GM04504 (cell line): ENCODE data around the gene ADCYAP1R1.
A peak's percentile ranks its signal among the peaks of the same experiment; 100 is the strongest.

ENCODE experiments used
- DNase-seq: peaks from one replicate; pipeline ENCODE4 v3.0.0-alpha.2; 2012; ENCODE audit warnings: low read depth

The ADCYAP1R1 gene

DNA sequence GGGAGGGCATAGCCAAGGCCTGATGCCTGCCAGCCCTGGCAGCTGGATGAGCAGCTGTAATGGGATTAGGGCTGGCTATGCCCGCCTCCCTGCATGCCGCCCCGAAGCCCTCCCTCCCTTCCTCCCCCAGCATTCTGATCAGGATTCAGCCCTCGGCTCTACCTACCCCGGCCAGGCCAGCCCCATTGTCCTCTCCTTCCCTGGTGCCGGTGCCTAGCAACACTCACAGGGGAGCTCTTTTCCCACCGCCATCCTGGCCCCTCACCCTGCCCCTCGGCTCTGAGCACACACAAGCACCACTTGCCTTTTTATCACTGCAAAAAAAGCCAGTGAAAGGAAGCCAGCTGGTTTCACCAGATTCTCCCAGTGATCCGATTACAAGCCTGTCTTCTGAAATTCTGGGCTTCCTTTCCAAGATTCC lies 9.0 kb upstream of the ADCYAP1R1 start:
- no peak for DNase-seq

DNA sequence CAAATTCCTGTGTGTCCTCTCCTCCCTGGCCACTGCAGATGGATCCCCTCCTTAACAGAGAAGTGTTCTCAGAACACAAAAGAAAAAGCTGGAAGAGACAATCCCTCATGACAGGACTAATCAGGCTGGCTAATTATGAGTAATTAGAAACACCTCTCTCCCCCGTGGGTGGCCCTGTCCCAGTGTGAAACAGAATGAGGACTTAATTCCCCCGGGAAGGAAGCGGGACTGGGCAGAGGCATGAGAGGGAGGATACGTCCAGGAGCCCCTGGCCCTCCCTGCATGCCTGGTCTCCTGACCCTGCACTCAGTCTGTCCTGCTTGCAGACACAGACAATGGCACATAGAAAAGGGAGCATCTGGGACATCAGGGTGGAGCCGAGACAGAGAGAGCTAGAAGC lies 7.6 kb upstream of the ADCYAP1R1 start:
- no peak for DNase-seq

DNA sequence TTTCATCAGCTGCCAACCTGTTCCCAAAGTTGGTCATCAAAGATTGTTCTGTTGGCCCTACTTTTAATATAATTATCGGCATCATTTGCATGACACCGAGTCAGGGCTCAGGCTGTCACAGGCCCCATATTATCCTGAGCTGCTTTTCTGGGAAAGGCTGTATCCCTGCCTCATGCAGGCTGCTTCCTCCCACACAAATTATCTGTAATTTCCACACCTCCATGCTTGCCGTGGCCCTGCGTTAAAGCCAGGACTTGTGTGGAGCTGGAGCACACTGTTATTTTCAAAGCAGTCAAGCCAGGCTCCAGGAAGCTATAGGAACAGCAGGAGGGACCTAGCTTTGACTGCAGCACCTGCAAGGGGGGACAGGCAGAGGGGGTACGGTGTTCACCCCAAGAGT lies 5.4 kb upstream of the ADCYAP1R1 start:
- no peak for DNase-seq

GRCh38 chr7:31047313-31048146 lies 4.6 kb upstream of the ADCYAP1R1 start:
- no peak for DNase-seq

DNA sequence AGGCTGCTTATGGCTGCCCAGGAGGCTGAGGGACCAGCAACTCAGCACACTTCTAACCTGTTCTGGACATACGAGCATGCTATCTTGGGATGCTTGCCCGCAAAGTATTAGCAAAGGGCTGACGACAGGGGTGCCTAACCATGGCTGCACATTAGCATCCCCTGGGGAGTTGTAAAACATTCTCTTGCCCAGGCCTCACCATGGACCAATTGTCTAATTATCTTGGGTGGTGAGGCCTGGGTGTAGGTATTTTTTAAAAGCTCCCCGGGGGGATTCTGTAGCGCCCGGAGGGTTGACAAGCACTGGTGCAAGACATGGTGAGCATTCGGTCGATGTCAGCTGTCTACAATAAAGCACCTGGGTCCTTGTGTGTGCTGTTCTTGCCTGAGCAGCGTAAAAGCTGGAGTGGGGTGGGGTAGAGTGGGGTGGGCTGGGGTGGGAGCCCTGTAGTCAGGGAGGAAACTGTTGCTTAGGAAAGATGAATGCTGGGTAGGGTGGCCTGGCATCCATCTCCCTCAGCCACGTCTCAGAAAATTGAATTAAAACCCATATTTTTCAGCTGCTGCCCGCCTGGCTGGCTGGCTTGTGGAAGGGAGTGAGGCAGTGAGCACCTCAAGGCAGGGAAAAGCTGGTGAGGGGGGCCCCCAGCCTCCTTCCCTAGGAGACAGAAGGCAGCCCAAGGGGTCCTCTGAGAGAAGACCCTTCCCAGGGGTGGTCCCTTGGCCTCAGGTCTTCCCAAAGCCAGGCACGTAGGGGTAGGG lies 2.9 kb upstream of the ADCYAP1R1 start:
- no peak for DNase-seq

GRCh38 chr7:31052487-31052840 lies 356 bp downstream of the ADCYAP1R1 start:
- DNase-seq, result no peak

GRCh38 chr7:31052841-31053601 lies 913 bp downstream of the ADCYAP1R1 start:
- no peak for DNase-seq

DNA sequence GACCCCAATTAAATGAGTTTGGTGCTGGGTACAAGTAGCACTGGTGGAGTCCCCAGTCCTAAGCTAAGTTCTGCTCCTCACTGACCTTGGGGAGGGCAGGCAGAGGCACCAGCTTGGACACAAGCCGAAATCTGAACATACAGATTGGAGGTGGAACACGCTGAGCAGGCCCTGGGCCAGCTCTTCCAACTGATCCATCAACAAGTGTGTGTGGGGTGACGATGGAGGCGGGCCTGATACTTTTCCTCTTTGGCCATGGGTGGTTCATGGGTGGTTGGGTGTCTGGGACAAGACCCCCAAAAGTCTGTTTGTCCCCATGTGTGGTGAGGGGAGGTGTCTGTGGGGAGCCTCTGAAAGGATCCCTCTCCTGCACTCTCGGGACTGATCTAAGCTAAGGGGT lies 1.9 kb downstream of the ADCYAP1R1 start:
- DNase-seq, result no peak

GRCh38 chr7:31054608-31055278 lies 2.6 kb downstream of the ADCYAP1R1 start:
- DNase-seq, result no peak

DNA sequence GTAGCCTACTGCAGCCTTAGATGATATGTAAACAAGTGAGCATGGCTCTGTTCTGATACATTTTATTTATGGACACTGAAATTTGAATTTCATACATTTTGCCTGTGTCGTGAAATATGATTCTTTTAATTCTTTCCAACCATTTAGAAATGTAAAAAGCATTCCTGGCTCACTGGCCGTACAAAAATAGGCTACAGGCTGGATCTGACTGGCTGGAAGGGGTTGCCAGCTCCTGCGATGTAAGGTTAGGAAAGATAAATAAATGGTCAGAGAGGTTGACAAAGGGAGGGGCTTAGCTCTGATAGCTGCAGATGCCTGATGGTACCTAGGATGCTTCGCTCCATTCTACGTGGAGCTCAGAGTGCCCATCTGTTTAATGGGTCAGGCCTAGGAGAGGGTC lies 3.4 kb downstream of the ADCYAP1R1 start:
- no peak for DNase-seq

- no peak for DNase-seq
These were observed 4.8 kb downstream of the ADCYAP1R1 start for GRCh38 chr7:31056775-31057346.

DNA sequence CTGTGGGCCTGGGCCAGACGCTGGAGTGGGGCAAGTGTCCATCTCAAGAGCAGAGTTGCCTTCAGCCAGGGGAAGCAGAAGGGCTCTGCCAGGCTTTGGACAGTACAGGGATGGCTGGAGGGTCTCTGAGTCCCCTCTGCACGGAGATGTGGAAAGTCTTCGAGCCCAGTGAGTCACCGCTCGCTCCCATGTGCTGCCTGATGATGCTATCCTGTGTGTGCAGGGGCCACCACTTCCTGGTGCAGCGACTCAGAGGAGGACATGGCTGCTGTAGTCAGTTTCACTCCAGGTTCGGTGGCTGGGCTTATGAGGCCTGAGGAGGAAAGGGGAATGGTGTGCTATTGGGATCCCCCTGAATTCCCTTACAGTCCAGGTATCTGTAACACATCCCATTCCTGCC lies 6.0 kb downstream of the ADCYAP1R1 start:
- peak; percentile 22 for DNase-seq

- no peak for DNase-seq
These were observed 6.6 kb downstream of the ADCYAP1R1 start for GRCh38 chr7:31058688-31059087.

DNA sequence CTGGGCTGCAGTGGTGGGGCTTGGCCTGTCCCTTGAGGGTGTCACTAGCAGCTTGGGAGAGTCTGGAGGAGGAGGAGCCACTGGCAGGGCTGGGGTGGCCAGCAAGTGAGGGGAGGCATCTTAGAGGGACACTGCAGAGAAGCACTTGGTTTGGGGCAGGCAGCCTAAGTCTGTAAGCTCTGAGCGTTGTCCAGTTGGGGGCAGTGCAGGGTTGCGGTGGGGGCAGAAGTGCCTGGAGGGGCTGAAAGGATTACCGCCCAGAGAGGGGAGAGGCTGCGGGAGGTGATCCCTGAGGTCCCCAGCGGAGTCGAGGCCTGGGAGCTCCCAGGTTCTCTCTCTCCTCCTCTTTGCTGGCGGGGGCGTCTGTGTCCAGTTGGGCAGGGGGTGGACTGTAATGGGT lies 7.4 kb downstream of the ADCYAP1R1 start:
- no peak for DNase-seq

DNA sequence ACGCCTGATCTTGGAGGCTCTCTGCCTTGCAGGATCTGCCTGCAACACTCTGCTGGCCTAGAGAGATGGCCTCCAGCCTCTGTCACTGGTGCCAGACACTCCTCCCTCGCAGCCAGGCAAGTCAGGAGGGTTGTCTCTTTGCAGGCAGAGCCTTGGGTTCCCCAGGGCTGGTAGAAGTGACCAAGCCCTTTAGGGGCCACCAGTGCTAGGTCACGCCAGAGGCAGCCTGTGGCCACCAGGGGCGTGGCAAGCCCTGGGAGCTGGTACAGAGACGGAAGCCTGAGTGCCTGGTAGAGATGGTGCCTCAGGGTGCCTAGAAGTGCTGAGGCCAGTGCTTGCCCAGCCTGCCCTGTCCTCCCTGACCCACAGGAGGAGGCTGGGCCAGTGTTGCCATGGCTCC lies 9.1 kb downstream of the ADCYAP1R1 start:
- DNase-seq, result no peak

GRCh38 chr7:31062746-31063435 lies 10.8 kb downstream of the ADCYAP1R1 start:
- no peak for DNase-seq

GRCh38 chr7:31065021-31065593 lies 13.0 kb downstream of the ADCYAP1R1 start:
- no peak for DNase-seq

DNA sequence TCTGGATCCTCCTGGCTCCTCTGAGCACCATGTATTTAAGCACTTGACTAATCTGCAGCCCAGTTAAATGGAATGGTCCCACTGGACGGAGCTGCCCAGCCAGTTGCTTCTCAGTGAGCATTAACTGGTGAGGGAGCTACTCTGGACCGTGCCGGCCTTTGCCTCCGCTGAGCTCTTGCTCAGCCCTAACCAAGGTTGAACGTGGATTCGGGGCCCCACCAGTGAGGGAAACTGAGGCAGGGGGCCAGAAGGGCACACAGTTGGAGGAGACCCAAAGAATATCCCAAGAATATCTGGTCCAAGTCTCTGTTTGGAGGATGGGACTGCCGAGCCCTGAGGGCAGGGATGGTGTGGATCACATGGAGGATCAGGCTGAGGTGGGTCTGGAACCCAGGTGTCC lies 13.7 kb downstream of the ADCYAP1R1 start:
- no peak for DNase-seq

DNA sequence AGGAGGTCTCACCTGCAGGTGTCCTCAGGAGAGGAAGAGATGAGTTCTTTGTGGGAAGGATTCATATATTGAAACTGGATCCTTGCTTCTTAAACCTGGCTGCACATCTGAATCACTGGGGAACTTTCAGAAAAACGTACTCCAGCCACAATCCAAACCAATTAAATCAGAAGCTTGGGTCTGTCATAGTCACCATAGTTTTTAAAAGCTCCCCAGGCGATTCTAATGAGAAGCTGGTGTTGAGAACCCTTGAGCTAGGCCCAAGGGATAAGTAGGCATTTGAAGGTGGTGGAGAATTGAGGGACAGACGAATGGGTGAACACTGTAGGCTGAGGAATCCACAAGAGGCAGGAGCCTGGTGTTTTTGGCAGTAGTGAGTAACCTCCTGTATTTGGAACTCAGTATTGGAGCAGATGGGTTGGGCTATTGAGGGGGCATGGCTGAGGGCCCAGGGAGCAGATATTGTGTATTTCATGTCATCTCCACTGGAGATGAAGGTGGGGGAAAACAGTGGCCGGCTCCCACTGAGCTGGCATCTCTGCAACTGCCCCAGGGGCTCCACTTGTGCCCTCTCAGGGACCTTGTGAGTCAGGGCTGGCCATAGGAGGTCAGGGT lies 14.5 kb downstream of the ADCYAP1R1 start:
- DNase-seq, result no peak

DNA sequence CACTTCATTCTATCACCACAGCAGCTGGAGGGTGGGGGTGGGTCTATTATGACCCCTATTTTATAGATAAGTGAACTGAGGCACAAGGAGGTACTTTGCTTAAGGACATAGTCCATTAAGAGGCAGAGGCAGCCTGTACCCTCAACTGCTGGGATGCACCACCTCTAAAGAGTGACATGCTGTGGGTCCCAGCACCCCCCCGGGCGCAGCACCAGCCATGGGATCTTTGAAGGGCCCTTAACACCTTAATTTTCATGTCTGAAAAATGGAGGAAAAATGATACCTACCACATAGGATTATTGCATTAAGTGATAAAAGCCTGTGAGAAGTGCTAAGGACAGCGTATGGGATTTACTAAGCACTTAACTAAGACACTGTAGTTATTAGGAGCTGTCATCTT lies 15.4 kb downstream of the ADCYAP1R1 start:
- no peak for DNase-seq
